Sciatic nerve (tissue), 2 donors: ENCODE measurements around the gene LEFTY2. TPM values are rescaled to one million over a fixed set of nuclear protein-coding genes. Genes with fewer than 3 reads are reported as not detected.
"Not testable (repeated sequence)": the region's sequence is repeated elsewhere in the genome, so short reads cannot be mapped to it uniquely, and the experiment has no call there.

ENCODE experiments used
- ATAC-seq: fragments of 200-7000 bp; cut with Tn5 transposase; one replicate; pipeline ENCODE4 v1.9.1; 2020; ENCODE audit warnings: mild to moderate bottlenecking, moderate library complexity
- DNase-seq: peaks from one replicate; pipeline ENCODE4 v3.0.0-alpha.2; 2020; ENCODE audit warnings: low spot score
- intact Hi-C: fragments of 100-400 bp; cut with DNase I; formaldehyde crosslinking; loops from one replicate; pipeline ENCODE4 v1.14.2; 2022
- microRNA-seq: library from miRNA; unstranded; fragments of <30 nt; microRNA quantifications from one replicate; pipeline ENCODE4 v1.2.0, GENCODE V29; 2020
- total RNA-seq: library from RNA; stranded (reverse); fragmentation: NEBNext Ultra II Directional; extraction: Animal tissue kit (Norgen Biotek cat#: 25700); gene quantifications from one replicate; pipeline ENCODE4 v1.2.1, GENCODE V29; 2021
- donor health status: DM: no; HTN: no; CAD: no.
- donor health status: DM: no; HTN: no; CAD: no.

Gene LEFTY2
- total RNA-seq, 1 donor from 2014 or later = 0.31 TPM

GRCh38 chr1:225889743-225890142 is 51.3 kb downstream of the LEFTY2 start:
- ATAC-seq = no peak
- intact Hi-C loops = no loop called here
- DNase-seq = no peak

GRCh38 chr1:225888898-225889601 is 52.0 kb downstream of the LEFTY2 start, which contains the start of gene LEFTY1:
LEFTY1 (minus strand) TSS chr1:225889146; CDS start chr1:225889066, 80 bp downstream.
- ATAC-seq (no peak), DNase-seq (no peak)
- intact Hi-C loops = no loop called here

- ATAC-seq (no peak), DNase-seq (no peak)
Observed at GRCh38 chr1:225888289-225888897, 52.6 kb downstream of the LEFTY2 start.

GRCh38 chr1:225887554-225888288 is 53.3 kb downstream of the LEFTY2 start:
- intact Hi-C loops, DNase-seq, ATAC-seq: not testable (repeated sequence)

More at GRCh38 chr1:225888289-225888897, 52.6 kb downstream of the LEFTY2 start:
- intact Hi-C loops = no loop called here

GRCh38 chr1:225887030-225887314 is 54.0 kb downstream of the LEFTY2 start:
- DNase-seq = no peak
- intact Hi-C loops = no loop called here
- ATAC-seq = no peak

Small RNA genes lying within 50 kb of the gene (microRNA-seq; reads per million reads assigned to microRNA genes)
- not detected for gene MIR6741

Other genes with a start within 250 kb of the LEFTY2 start
- 151 TPM for gene SRP9, start 163.4 kb downstream of the LEFTY2 start, total RNA-seq
- 232 TPM for gene EPHX1, start 131.1 kb downstream of the LEFTY2 start, total RNA-seq
- gene TMEM63A, start 58.8 kb downstream of the LEFTY2 start, total RNA-seq = 95.7 TPM
- 0.89 TPM for gene LEFTY1, start 52.1 kb downstream of the LEFTY2 start, total RNA-seq
- gene PYCR2, start 17.0 kb downstream of the LEFTY2 start, total RNA-seq = 52.2 TPM
- 22.3 TPM for gene SDE2, start 58.1 kb upstream of the LEFTY2 start, total RNA-seq
- 314 TPM for gene H3-3A, start 121.5 kb upstream of the LEFTY2 start, total RNA-seq
- 49.8 TPM for gene ACBD3, start 245.5 kb upstream of the LEFTY2 start, total RNA-seq